Effector memory CD8-positive, alpha-beta T cell (primary cell): ENCODE data around the gene ELAVL3.
A peak's percentile ranks its signal among the peaks of the same experiment; 100 is the strongest.

Experiments used
- ATAC-seq: fragments of 150-1000 bp; cut with Tn5 transposase; replicated peaks from 2 replicates; pipeline ENCODE4 v1.10.0; 2021; ENCODE audit warnings: mild to moderate bottlenecking, moderate library complexity
- DNase-seq, 3 experiments: peaks; one replicate each; pipeline ENCODE4 v3.0.0; 2021
- H3K27ac Mint-ChIP-seq, 2 donors: one replicate each; pipeline ENCODE4 v1.8.0; 2022; ENCODE audit warnings: mild to moderate bottlenecking in 2 of 2, mixed read lengths in 2 of 2, moderate library complexity in 2 of 2
- H3K27me3 Mint-ChIP-seq, 2 donors: one replicate each; pipeline ENCODE4 v1.8.0; 2022; ENCODE audit warnings: mixed read lengths in 2 of 2
- H3K36me3 Mint-ChIP-seq: one replicate; pipeline ENCODE4 v1.8.0; 2022; ENCODE audit warnings: mild to moderate bottlenecking, moderate library complexity, mixed read lengths; ENCODE audit not compliant: insufficient read depth
- H3K4me1 Mint-ChIP-seq, 2 donors: one replicate each; pipeline ENCODE4 v1.8.0; 2022; ENCODE audit warnings: low read depth in 2 of 2, mixed read lengths in 2 of 2
- H3K4me3 Mint-ChIP-seq, 2 donors: one replicate each; pipeline ENCODE4 v1.8.0; 2022; ENCODE audit warnings: mild to moderate bottlenecking in 2 of 2, mixed read lengths in 2 of 2, moderate library complexity in 2 of 2
- H3K9me3 Mint-ChIP-seq, 2 donors: one replicate each; pipeline ENCODE4 v1.8.0; 2022; ENCODE audit warnings: mixed read lengths in 2 of 2

ELAVL3 gene

DNA sequence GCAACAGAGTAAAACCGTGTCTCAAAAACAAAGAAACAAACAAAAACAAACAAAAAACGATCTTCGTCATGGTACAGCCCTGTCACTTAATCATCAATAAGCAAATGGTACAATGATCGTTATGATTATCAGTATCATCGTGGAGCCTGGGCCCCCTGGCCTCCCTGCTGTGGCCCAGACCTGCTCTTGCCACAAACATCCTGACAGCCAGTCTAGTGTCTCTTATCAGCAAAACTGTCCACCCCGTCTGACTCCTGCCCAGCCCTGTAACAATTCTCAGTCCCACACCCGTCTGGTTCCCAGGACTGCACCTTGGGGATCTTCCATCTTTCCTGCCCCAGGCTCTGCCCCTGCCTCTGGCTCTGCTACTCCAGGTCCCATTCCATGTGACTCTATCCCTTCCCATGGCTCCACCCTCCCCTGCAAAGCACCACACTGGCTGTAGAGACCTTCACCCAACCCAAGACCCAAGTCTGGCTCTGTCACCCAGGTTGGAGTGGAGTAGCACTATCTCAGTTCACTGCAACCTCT is 19.1 kb upstream of the ELAVL3 start:
- H3K36me3 Mint-ChIP-seq = peaks cover 15% of the 10 kb centered on the region
- ATAC-seq = no peak
- DNase-seq = no peak
- peaks cover 18 to 20% of the 10 kb centered on the region in 2 donors for H3K4me1 Mint-ChIP-seq
- no peaks in the 10 kb centered on the region for H3K9me3 Mint-ChIP-seq
- no peak overlapping the region for H3K4me3 Mint-ChIP-seq
- peak overlapping the region in 1 of 2 donors; percentile 27 for H3K27ac Mint-ChIP-seq
- H3K27me3 Mint-ChIP-seq = no peaks in the 10 kb centered on the region

DNA sequence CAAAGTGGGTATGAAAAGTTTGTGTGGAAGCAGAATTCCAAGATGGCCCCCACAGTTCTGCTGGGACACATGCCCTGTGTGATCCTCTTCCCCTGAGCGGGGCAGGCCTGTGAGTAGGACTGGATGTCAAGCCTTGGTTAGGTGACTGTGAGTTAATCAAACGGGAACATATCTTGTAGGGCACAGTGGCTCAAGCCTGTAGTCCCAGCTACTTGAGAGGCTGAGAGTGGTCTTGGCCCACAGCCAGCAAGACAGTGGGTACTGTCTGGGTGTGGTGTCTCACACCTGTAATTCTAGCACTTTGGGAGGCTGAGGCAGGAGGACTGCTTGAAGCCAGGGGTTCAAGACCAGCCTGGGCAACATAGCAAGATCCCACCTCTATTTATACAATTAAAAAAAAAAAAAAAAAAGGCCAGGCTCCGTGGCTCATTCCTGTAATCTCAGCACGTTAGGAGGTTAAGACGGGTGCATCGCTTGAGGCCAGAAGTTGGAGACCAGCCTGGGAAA is 18.4 kb upstream of the ELAVL3 start:
- ATAC-seq (no peak), DNase-seq (no peak)
- peaks cover 14% of the 10 kb centered on the region for H3K36me3 Mint-ChIP-seq
- no peak overlapping the region for H3K4me3 Mint-ChIP-seq
- H3K4me1 Mint-ChIP-seq = peaks cover 11 to 14% of the 10 kb centered on the region in 2 donors
- H3K27ac Mint-ChIP-seq = no peak overlapping the region
- H3K9me3 Mint-ChIP-seq = no peaks in the 10 kb centered on the region
- no peaks in the 10 kb centered on the region for H3K27me3 Mint-ChIP-seq

DNA sequence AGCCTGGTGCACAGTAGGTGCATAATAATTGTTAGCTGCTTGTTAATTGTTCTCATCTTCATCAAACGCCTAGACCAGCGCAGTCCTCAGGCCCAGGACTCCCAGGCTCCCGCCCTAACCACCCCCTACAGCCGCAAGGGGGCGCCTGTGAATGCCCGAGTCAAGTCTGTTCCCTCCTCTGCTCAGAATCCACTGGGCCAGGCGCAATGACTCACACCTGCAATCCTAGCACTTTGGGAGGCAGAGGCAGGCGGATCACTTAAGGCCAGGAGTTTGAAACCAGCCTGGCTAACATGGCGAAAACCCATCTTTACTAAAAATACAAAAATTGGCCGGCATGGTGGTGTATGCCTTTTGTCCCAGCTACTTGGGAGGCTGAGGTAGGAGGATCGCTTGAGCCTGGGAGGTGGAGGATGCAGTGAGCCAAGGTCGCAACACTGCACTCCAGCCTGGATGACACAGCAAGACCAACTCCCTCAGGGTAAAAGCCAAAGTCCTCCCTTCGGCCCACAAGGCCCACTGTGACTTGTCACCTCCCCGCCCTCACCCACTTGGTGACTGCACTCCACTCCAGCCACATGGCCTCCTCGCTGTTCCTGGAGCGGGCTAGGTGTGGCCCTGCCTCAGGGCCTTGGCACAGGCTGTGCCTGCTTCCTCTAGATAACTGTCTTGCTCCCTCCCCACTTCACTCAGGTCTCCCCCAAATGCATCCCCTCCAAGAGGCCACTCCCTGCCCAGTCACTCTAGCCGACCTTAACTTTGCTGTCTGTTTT is 15.7 kb upstream of the ELAVL3 start:
- ATAC-seq (peak; percentile 56), DNase-seq (peak; percentile 41 to 53 (median 45))
- H3K27ac Mint-ChIP-seq = peak overlapping the region in 1 of 2 donors; percentile 25
- no peak overlapping the region for H3K4me3 Mint-ChIP-seq
- peaks cover 23% of the 10 kb centered on the region for H3K36me3 Mint-ChIP-seq
- no peaks in the 10 kb centered on the region for H3K9me3 Mint-ChIP-seq
- H3K4me1 Mint-ChIP-seq = peaks cover 11 to 14% of the 10 kb centered on the region in 2 donors
- H3K27me3 Mint-ChIP-seq = no peaks in the 10 kb centered on the region

DNA sequence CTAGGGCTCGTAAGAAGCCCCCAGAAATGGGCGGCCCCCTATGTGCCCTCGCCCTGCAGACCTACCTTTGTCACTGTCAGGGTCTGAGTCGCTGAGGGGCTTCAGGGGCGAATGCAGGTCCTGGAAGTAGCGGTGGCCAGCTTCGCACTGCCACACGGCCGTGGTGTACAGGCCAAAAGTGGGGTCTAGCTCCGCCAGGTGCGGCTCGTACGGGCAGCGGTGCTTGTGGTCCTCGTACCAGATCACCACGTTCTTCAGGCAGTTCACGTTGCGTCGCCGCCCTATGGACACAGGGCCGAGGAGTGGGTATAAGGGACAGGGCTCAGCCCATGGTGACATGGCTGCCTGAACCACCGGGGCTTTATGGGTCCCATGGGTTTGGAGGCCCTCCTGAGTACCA is 15.0 kb upstream of the ELAVL3 start:
- Mint-ChIP-seq H3K27me3 (no peaks in the 10 kb centered on the region), H3K36me3 (peaks cover 25% of the 10 kb centered on the region), H3K4me1 (peaks cover 8 to 10% of the 10 kb centered on the region in 2 donors), H3K27ac (no peak overlapping the region), H3K9me3 (no peaks in the 10 kb centered on the region), H3K4me3 (no peak overlapping the region)
- DNase-seq = no peak
- ATAC-seq = no peak

DNA sequence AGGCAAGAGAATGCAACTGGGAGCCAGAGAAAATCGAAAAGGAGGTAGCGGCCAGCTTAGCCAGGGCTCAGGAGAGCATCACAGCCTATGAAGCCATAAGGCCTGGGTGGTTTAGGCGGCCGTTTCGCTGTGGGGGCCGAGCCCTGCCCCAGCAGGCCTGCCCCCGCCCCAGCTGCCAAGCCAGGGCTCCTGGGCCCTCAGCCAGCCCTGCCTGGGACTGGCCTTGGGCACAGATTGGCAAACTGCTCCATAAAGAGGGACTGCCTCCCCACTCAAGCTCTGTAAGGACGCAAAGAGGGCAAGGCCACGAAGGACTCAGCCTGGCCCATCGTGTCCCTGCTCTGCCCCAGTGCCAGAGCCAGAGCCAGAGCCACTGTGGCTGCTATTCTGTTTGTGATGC is 14.6 kb upstream of the ELAVL3 start:
- H3K36me3 Mint-ChIP-seq = peaks cover 21% of the 10 kb centered on the region
- H3K4me3 Mint-ChIP-seq = no peak overlapping the region
- no peaks in the 10 kb centered on the region for H3K9me3 Mint-ChIP-seq
- no peak for DNase-seq
- no peak for ATAC-seq
- no peaks in the 10 kb centered on the region for H3K27me3 Mint-ChIP-seq
- H3K4me1 Mint-ChIP-seq = peaks cover 6 to 8% of the 10 kb centered on the region in 2 donors
- H3K27ac Mint-ChIP-seq = peak overlapping the region in 1 of 2 donors; percentile 39

DNA sequence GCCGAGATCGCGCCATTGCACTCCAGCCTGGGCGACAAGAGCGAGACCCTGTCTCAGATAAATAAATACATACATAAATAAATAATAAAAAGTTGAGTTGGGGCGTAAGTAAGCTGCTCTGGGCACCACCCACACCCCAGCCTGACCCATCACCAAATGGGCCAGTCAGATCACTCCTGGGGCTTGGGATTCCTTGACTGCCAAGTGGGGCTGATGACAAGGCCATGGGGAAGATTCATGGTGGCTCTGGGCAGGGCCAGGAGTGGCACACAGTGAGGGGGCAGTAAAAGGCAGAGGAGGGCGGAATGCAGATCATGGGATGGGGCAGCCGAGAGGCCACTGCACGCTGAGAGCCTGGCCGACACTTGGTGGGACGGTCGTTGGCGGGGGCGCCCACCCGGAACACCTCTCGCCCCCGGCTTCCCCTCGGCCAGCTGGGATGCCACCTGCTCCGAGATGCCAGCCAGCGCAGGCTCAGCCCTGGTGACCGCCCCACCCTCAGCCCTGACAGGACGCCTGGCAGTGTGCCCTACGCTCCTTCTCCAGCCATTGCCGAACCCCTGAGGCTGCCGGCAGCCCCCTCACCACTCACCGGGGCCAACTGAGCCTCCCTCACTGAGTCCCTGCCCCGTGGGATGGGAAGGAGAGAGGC is 13.9 kb upstream of the ELAVL3 start:
- peaks cover 3 to 6% of the 10 kb centered on the region in 2 donors for H3K4me1 Mint-ChIP-seq
- peak overlapping the region in 1 of 2 donors; percentile 39 for H3K27ac Mint-ChIP-seq
- no peaks in the 10 kb centered on the region for H3K9me3 Mint-ChIP-seq
- DNase-seq (no peak), ATAC-seq (no peak)
- H3K27me3 Mint-ChIP-seq = no peaks in the 10 kb centered on the region
- H3K4me3 Mint-ChIP-seq = no peak overlapping the region
- H3K36me3 Mint-ChIP-seq = peaks cover 24% of the 10 kb centered on the region

DNA sequence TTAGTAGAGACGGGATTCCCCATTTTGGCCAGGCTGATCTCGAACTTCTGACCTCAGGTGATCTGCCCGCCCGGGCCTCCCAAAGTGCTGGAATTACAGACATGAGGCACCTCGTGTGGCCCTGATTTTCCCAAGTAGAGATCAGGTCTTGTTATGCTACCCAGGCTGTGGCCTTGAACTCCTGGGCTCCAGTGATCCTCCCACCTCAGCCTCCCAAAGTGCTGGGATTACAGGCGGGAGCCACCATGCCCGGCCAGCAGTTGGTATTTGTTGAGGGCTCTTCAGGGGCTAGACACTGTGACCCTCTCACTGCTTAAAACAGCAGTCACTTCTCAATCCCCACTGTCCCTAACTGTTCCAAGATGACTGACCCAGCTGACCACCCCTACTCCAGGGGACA is 8.5 kb upstream of the ELAVL3 start:
- Mint-ChIP-seq H3K4me3 (no peak overlapping the region), H3K9me3 (no peaks in the 10 kb centered on the region), H3K27me3 (no peaks in the 10 kb centered on the region), H3K27ac (no peak overlapping the region), H3K4me1 (no peaks in the 10 kb centered on the region), H3K36me3 (peaks cover 28% of the 10 kb centered on the region)
- no peak for ATAC-seq
- no peak for DNase-seq

DNA sequence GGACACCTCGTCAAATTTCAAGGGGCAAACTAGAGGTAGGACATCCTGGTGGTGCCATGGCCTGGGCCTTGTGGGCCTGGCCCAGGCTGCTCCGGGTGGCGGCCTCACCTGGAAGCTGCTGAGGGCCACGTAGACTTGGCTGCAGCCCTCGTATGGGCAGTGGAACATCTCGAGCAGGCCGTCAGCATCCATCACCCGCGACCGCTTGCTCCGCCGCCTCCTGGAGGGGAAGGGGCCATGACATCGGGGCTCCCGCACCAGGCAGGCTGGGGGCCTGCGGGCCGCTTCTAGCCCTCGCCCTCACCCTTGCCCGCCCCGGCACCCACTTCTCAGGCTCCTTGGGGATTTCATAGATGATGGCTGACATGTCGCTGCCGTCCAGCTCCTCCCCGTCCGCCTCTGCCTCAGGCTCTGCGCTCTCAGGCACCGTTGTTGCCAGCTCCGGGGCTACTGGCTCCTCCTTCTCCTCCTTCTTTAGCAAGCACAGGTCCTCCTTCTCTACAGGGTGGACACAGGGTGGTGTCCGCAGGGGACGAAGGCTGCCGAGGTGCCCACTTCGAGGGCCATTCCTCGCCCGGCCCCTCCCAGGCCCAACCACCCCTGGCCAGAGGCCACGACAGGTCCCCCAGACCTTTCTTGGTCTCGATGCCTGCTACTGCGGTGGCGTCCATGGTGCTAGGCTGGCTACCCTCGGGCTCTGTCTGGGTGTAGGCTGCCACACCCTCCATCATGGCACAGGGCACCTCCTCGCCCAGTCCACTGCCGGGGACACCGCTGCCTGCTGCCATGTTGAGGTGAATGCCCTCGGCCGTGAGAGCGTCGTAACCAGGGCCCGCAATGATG is 6.0 kb upstream of the ELAVL3 start:
- H3K9me3 Mint-ChIP-seq = no peaks in the 10 kb centered on the region

DNA sequence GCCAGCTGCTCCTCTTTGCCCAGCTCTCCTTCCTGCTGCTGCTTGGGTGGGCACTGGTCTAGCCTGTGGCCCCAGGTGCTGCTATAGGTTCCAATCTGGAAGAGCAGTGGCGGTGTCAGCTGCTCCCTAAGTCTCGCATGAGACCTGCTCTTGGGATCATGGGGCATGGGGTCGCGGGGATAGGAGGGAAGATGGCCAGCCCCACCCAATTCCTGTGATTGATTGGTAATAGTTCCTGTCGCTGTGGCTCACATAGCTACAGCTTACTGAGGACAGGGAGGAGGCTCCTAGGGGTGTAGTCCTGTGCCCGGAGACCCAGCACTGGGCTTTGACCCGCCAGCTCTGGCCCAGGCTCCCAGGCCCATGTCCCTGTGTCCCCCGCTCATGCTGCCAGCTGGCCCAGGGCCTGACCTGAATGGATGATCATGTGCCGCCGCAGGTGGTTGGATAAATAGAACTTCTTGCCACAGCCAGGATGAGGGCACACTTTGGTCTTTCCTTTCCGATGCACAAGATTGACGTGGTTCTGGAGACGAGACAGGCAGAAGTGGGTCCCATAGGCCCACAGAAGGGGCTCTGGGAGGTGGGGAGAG is 4.5 kb upstream of the ELAVL3 start:
- H3K4me1 Mint-ChIP-seq = peaks cover 14 to 19% of the 10 kb centered on the region in 2 donors
- no peak for ATAC-seq
- no peaks in the 10 kb centered on the region for H3K9me3 Mint-ChIP-seq
- H3K36me3 Mint-ChIP-seq = peaks cover 31% of the 10 kb centered on the region
- peak overlapping the region; percentile 2 to 5 for H3K27ac Mint-ChIP-seq
- no peak overlapping the region for H3K4me3 Mint-ChIP-seq
- H3K27me3 Mint-ChIP-seq = peaks cover 11 to 23% of the 10 kb centered on the region in 2 donors
- DNase-seq = no peak

More for the DNA sequence above, 6.0 kb upstream of the ELAVL3 start:
- no peak for DNase-seq
- Mint-ChIP-seq H3K4me3 (no peak overlapping the region), H3K36me3 (peaks cover 35% of the 10 kb centered on the region), H3K27ac (no peak overlapping the region), H3K4me1 (peaks cover 11 to 12% of the 10 kb centered on the region in 2 donors), H3K27me3 (peaks cover 1 to 12% of the 10 kb centered on the region in 2 donors)
- no peak for ATAC-seq

DNA sequence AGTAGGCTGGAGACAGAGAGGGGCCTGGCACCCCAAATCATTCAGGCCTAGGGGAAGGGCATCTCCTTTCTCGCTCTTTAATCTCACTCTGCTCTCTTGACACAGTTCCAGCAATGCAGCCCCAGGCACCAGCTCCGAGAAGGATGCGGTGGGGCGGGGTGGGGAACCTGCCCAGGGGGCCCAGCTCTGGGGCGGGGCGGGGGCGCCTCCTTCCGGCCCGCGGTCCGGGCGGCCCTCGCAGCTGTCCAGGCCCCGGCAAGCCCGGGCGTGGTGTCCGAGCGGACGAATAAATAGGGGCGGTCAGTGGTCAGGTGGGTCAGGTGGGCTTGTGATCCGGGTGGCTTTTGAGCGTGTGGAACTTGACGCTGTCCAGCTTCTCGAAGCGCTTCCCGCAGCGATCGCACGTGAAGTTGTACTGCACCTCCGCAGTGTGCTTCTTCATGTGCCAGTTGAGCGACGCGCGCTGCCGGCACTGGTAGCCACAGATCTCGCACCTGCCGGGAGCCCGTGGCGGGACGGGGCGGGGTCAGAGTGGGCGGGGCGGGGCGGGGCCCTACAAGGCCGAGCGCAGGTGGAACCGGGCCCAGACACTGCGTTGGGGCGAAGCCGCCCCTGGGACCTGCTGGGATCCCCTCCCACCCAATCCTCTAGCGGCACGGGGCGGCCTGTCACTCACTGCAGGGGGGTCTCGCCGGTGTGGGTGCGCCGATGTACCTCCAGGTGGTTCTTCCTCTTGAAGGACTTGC is 2.7 kb upstream of the ELAVL3 start:
- Mint-ChIP-seq H3K27ac (no peak overlapping the region), H3K9me3 (no peaks in the 10 kb centered on the region), H3K4me1 (peaks cover 18 to 22% of the 10 kb centered on the region in 2 donors), H3K27me3 (peaks cover 19 to 34% of the 10 kb centered on the region in 2 donors), H3K36me3 (peaks cover 26% of the 10 kb centered on the region), H3K4me3 (peak overlapping the region in 1 of 2 donors; percentile 68)
- ATAC-seq (no peak), DNase-seq (no peak)

DNA sequence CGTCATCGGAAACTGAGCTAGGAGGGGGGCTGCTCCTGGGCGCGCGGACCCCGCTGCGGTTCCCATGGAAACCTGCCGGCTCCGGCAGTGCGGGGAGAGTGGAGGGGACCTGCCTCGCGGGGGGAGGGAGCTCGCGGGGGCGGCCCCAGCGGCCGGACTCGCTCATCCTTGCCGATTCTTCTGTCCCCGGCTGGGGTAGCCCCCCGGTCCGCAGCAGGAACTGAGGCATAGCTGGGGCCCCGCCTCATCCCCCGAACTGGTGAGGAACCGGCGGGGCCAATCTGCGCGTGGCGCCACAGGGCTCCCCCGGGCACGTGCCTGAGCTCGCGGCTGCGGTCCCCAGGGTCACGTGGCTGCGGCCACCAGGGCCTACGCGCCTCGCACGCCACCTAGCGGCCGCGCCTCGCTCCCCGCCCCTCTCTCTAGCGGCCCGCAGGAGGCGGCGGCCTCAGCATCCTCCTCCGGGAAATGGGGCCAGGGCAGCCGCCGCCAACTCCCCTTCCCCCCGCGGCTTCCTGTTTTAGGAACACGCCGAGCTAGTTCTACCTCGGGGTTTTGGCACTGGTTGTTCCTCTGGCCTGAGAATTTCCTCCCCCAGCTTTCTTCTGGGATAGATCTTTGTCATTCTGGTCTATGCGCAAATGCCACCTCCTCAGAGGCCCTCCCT is 1.7 kb upstream of the ELAVL3 start:
- Mint-ChIP-seq H3K4me1 (peaks cover 18 to 22% of the 10 kb centered on the region in 2 donors), H3K4me3 (peak overlapping the region; percentile 68 to 73), H3K27ac (peak overlapping the region; percentile 46 to 72), H3K36me3 (peaks cover 23% of the 10 kb centered on the region), H3K9me3 (no peaks in the 10 kb centered on the region), H3K27me3 (peaks cover 23 to 36% of the 10 kb centered on the region in 2 donors)
- ATAC-seq (peak; percentile 95), DNase-seq (peak; percentile 85 to 90 (median 89))
